Measurements from ENCODE around the gene FRMPD1.
A peak's percentile ranks its signal among the peaks of the same experiment; 100 is the strongest.
"Not testable (repeated sequence)": the region's sequence is repeated elsewhere in the genome, so short reads cannot be mapped to it uniquely, and the experiment has no call there.

FRMPD1 gene

GRCh38 chr9:37650873-37651768, at the start of gene FRMPD1:
TSS of gene FRMPD1 (plus strand) at chr9:37650954. CDS start at chr9:37692642, 41,688 bp downstream.
- DNase-seq (ENCODE audit: low spot score), result peak; percentile 50

DNA sequence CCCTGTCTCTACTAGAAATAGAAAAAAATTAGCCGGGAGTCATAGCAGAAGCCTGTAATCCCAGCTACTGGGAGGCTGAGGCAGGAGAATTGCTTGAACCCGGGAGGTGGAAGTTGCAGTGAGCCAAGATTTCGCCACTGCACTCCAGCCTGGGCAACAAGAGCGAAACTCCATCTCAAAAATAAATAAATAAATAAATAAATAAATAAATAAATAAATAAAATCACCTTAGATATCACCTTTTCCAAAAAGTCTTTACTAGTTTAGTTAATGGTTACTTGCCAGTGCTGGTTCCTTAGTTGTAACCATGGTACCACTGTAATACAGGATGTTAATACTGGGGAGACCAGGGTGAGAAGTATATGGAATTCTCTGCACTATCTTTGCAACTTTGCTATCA, 48.7 kb upstream of the FRMPD1 start:
- not testable (repeated sequence) for DNase-seq (ENCODE audit: low spot score)

DNA sequence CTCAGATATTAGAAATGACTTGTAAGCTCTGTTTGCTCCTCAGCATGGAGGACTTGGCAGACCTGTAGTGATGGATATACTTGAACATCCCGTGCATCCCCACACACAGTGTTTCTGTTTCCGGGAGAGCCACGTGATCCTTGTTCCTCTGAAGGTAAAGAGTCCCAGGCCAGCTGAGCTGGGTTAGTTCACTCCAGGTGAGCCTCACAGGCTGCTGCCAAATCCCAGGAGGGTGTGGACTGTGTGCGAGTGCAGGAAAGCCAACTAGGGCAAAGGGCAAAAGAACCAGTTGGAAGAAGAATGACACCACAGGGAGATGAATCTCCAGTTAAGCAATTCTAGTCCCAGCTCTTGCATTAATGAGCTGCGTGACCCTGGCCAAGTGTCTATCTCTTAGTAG, 47.9 kb upstream of the FRMPD1 start:
- DNase-seq (ENCODE audit: low spot score), result peak; percentile 63

- DNase-seq (ENCODE audit: low spot score), result no peak
These were observed 46.5 kb upstream of the FRMPD1 start for GRCh38 chr9:37604296-37604695.

- DNase-seq (ENCODE audit: low spot score), result no peak
These were observed 42.5 kb upstream of the FRMPD1 start for GRCh38 chr9:37608250-37608649.

DNA sequence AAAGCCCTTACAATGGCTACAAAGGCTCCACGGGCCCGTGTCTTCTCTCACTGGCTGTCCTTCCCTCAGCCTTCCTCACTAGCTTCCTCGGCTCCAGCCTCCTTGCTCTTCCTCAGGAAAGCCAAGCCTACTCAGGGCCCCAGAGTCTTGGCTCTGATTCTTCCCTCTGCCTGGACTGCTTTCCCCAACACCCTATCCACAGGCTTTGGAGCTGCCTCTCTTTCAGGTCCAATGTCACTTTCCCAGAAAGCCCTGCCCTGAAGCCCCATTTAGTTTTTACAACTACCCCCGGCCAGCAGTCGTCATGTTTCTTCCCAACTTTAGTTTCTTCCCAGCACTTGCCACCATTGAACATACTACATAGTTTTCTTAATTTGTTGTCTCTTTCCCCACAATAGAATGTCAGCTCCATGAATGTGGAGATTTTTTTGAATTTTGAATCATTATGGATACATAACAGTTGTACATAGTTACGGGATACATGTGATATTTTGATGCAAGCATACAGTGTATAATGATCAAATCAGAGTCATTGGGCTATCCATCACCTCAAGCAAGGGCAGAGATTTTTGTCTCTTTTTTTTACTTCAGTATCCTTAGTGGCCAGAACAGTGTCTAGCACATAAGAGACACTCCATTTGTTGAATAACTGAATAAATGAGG, 40.9 kb upstream of the FRMPD1 start:
- DNase-seq (ENCODE audit: low spot score), result no peak

DNA sequence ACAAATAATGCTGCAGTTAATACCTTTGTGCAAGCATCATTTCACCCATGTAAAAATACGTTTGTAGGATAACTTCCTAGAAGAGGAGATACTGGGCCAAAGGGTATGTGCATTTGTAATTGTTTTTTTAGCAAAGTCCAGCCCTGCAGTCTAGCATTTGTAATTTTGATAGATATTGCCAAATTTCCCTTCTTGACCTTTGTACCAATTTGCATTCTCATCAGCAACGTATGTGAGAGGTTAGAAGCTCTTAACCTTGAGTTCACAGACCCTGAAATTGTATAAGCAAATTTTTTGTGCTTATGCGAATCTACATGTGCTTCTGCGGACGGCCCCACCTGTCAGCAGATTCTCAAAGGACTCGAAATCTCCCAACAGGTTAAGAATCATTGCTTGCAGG, 39.7 kb upstream of the FRMPD1 start:
- no peak for DNase-seq (ENCODE audit: low spot score)

DNA sequence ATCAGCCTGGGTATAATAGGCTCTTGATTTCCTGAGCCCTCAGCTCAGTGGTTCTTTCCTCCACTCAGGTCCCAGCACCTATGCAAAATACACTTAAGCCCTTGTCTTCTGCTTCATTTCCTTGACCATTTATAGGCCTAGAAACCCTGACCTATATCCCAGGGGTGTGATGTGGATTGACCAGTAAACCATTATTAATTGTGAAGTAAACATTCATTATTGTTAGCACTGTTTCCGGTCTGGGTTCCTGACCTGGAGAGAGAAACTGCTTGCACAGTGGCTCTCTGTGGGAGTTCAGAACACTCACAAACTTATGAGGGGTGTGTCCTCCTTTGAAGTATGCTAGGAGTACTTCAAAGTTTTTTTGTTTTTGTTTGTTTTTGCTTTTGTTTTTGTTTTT, 38.8 kb upstream of the FRMPD1 start:
- DNase-seq (ENCODE audit: low spot score), result peak; percentile 67

DNA sequence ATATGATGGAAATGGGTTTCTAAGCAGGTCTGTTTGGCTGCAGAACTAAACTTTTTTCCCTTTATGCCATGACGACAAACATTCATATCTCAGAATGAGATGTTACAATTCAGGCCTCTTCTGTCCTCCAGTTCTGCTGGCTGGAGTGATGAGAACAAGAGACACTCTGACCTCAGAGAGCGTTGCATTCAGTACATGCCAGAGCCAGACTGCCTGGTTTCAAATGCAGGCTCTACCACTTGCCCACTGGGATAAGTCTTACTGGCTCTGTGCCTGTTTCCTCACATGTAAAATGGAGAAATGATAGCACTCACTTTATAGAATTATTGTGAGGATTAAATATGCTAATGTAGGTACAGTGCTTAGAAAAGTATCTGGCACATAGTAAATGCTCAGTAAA, 33.6 kb upstream of the FRMPD1 start:
- DNase-seq (ENCODE audit: low spot score), result no peak

GRCh38 chr9:37617832-37618231, 32.9 kb upstream of the FRMPD1 start:
- peak; percentile 60 for DNase-seq (ENCODE audit: low spot score)

GRCh38 chr9:37618817-37619216, 31.9 kb upstream of the FRMPD1 start:
- no peak for DNase-seq (ENCODE audit: low spot score)

- no peak for DNase-seq (ENCODE audit: low spot score)
These were observed 30.9 kb upstream of the FRMPD1 start for GRCh38 chr9:37619806-37620205.

GRCh38 chr9:37620396-37620795, 30.4 kb upstream of the FRMPD1 start:
- no peak for DNase-seq (ENCODE audit: low spot score)

DNA sequence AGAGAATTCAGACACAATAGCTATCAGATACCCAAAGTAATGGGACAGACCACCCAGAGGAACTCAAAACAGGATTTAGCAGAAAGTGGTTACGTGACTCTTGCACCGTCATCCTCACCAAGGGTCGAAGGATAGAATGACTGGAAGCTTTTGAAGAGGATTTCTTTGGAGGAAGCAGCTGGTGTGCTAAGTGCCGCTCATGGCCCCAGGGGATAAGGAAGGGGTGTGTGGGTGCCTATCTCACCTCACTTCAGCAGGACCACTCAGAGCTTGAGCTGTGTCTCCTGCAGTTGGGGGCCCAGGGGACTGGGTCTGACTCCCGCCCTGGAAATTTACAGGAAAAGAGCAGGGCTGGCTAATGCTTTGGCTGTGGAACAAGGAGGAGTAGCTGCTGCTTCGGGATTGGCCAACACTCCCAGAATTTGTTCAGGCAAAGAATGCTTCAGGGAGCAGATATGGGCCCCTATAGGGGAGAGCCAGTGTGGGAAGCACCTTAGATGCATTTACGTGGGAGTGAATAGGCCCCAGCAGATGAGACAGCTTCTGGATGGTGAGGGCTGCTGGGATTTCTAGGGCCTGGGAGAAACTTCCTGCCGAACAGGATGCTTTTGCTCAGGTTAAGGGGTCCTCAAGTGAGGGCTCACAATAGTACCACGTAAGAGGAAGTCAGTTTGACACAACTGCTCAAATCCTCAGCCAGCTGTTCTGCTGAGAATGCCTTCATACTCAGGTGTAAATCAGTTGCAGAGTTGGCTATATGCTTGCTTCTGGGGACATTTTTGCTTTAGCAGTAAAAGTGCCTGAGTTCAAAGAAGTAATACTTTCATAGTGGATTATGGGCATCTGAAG, 29.3 kb upstream of the FRMPD1 start:
- no peak for DNase-seq (ENCODE audit: low spot score)

DNA sequence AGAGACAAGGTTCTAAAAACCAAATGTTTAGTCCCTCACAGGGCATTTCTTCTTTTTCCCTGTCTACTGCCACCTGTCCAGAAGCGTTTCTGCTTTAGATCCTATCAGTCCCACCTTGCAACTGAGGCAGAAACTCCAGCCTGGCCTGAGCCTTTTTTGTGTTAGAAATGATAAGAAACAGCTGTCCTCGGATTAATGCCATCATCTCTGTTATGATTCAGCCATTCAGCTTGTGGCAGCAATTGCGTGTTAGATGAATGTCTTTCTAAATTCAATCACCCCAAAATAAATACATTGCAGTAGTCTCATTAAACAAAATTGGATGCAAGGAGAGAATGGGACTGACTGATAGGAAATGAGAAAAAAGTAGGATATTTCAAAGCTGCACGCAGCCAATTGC, 28.3 kb upstream of the FRMPD1 start:
- no peak for DNase-seq (ENCODE audit: low spot score)

DNA sequence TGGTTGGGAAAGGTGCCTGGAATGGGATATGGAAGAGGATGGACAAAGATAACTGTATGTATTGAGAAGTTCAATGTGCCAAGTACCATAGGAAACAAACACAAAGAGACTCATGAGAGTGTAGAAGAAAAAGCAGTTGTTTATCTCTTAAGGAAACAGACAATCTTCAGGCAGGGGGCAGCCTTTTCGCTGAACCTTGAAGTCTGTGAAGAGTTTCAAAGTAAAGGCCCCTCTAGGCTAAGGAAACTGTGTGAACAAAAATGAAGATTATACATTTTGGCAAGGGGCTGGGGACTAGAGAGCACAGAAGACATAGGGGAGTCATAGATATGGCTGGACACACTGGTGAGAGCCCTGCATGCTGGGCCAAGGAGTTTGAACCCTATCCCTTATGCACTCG, 27.5 kb upstream of the FRMPD1 start:
- no peak for DNase-seq (ENCODE audit: low spot score)

- DNase-seq (ENCODE audit: low spot score), result no peak
These were observed 26.7 kb upstream of the FRMPD1 start for GRCh38 chr9:37624073-37624472.

DNA sequence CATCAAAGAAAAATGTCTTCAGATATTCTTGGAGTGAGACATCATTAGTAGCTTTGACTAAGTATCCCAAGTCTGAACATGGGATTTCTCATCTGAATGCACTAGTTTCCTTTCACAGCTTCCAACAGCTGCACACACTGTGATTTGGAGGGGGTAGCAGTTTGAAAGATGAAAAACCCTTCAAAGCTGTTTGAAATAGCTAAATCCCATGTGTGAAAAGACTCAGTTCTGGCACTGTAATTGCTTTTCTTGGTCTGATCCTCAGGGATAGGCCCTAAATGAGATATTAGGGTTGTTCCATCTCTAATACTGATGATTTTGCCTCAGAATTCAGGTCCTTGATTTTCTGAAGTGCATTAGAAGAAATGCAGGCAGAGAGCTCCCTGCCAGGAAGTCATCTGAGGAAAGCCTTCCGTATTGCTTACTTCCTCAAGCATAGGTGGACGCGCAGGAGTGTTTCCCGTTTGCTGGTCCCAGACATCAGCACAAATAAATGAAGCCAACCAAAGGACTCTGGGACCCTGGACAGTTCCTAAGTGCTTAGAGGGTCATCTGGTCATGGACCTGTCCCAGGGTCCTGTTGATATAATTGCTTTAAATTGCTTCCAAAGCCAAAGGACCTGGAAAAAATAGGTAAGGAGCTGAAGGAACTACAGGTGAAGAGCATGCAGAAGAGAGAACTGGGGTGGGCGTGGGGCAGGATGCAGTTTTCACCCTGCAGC, 25.6 kb upstream of the FRMPD1 start:
- no peak for DNase-seq (ENCODE audit: low spot score)

- DNase-seq (ENCODE audit: low spot score), result no peak
These were observed 25.0 kb upstream of the FRMPD1 start for GRCh38 chr9:37625758-37626147.

GRCh38 chr9:37626708-37627292, 24.0 kb upstream of the FRMPD1 start:
- DNase-seq (ENCODE audit: low spot score), result peak; percentile 85

DNA sequence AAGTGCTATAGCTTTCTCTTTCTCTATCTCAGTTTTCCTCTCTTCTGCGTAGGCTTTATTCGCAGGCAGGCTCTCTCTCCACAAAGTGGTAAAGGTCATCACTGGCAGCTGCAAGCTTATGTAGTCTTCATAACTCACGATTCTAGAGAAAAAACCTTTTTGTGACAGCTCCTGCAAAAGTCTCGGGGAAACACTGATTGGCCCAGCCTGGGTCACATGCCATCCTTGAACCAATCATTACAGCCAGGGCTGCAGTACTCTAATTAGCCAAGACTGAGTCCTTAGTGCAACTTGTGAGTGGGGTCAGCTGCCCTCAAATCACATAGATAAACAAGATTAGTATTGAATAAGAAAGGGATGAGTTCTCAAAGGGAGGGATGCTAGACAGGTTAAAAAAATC, 18.3 kb upstream of the FRMPD1 start:
- DNase-seq (ENCODE audit: low spot score), result no peak

- DNase-seq (ENCODE audit: low spot score), result no peak
These were observed 14.9 kb upstream of the FRMPD1 start for GRCh38 chr9:37635808-37636207.

Measured in SW480 (cell line).